ENCODE measurements around the gene UGT1A3.
"Not testable (repeated sequence)": the region's sequence is repeated elsewhere in the genome, so short reads cannot be mapped to it uniquely, and the experiment has no call there.

Gene UGT1A3

DNA sequence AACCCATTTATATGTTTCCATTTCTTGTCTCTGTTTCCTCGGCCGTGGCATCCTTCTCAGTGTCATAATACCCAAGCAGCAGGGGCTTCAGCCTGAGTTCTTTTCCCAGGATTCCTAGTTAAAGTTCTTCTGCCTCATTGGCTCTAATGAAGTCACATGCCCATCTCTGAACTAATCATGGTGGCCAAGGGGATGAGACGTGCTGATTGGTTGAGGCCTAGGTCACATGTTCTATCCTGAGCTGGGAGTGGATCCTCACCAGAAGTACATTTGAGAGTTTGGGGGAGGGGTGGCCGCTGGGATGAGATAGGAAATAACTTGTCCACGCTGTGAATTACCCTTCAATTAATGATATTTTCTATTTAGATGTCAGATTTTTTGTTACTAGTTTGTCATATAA, 19.9 kb upstream of the UGT1A3 start:
- DNase-seq = no peak

DNA sequence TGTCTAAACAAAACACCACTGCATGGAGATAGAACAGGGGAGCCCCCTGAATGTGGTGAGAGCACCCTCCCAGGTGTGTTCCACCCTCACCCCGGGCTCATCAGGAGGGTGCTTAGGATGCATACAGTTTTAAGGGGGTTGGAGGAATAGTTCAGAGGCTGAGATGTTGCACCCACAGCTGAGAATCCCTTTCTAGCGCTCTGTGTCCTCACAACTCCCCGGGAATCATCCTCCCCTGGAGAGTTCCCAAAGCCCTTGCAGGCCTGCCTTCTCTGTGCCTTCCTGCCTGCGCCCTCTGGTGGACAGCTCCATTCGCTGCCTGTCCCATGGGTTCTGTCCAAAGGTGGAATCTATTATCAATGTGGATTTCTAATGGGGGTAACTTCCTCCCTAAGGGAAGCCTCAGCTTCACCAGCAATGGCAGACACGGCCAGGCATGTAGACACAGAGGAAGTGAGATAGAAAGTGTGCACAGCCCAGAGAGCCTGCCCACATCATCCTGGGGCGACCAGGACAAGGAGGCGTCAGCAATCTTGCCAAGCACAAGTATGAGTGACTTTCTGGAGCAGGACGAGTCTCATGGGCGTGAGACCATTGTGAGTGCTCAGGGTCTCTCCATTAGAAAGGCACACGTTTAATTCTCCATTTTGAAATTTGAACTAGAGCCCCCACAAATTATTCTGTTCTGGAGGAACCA, 17.4 kb upstream of the UGT1A3 start:
- peak; percentile 67 for DNase-seq

DNA sequence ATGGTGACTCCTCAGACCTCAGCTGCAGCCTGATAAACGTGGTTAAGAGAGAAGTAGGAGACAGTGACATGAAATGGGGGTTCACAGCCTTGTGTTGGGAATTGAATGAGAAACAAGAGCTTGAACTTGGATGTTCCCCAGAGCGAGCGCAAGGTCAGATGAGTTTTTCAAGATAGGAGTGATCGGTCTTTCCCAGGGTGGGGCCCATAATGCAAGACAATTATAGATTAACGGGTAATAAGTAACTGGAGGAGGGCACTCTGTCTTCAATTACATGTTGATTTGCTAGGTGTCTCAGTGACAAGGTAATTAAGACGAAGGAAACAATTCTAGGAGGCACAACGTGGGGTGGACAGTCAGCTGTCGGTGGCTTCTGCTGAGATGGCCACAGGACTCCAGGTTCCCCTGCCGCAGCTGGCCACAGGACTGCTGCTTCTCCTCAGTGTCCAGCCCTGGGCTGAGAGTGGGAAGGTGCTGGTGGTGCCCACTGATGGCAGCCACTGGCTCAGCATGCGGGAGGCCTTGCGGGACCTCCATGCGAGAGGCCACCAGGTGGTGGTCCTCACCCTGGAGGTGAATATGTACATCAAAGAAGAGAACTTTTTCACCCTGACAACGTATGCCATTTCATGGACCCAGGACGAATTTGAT, 16.1 kb upstream of the UGT1A3 start, which contains the start of gene UGT1A5:
UGT1A5 (plus strand) TSS at position 297 of the 651 bp plus-strand sequence; CDS start at position 382, 85 bp downstream.
- no peak for DNase-seq

DNA sequence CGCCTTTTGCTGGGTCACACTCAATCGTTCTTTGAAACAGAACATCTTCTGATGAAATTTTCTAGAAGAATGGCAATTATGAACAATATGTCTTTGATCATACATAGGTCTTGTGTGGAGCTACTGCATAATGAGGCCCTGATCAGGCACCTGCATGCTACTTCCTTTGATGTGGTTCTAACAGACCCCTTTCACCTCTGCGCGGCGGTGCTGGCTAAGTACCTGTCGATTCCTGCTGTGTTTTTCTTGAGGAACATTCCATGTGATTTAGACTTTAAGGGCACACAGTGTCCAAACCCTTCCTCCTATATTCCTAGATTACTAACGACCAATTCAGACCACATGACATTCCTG, 15.6 kb upstream of the UGT1A3 start:
- DNase-seq = no peak

DNA sequence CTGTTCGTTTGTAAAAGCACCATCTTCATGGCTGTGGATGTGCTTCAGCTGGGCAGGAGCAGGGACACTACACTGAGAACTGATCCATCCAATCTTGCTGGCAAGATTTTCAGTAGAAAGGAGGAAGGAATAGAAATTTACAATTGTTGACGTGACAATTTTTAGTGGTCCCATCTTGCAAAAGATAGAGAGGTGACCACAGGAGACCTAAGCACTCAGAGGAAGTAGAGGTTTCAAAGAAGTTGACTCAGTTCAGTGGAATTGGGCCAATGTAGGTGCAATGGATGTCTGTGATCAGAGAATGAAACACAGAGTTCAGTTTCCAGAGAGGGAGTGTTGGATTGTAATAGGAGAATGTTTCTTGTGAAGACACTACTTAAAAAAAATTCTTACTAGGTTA, 14.7 kb upstream of the UGT1A3 start:
- no peak for DNase-seq

DNA sequence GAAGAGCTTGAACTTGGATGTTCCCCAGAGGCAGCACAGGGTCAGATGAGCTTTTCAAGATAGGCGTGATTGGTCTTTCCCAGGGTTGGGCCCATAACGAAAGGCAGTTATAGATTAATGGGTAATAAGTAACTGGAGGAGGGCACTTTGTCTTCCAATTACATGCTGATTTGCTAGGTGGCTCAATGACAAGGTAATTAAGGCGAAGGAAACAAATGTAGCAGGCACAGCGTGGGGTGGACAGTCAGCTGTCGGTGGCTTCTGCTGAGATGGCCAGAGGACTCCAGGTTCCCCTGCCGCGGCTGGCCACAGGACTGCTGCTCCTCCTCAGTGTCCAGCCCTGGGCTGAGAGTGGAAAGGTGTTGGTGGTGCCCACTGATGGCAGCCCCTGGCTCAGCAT, 10.3 kb upstream of the UGT1A3 start, which contains the start of gene UGT1A4:
UGT1A4 (plus strand) TSS at position 185 of the 400 bp plus-strand sequence; CDS start at position 270, 85 bp downstream.
- DNase-seq = no peak

DNA sequence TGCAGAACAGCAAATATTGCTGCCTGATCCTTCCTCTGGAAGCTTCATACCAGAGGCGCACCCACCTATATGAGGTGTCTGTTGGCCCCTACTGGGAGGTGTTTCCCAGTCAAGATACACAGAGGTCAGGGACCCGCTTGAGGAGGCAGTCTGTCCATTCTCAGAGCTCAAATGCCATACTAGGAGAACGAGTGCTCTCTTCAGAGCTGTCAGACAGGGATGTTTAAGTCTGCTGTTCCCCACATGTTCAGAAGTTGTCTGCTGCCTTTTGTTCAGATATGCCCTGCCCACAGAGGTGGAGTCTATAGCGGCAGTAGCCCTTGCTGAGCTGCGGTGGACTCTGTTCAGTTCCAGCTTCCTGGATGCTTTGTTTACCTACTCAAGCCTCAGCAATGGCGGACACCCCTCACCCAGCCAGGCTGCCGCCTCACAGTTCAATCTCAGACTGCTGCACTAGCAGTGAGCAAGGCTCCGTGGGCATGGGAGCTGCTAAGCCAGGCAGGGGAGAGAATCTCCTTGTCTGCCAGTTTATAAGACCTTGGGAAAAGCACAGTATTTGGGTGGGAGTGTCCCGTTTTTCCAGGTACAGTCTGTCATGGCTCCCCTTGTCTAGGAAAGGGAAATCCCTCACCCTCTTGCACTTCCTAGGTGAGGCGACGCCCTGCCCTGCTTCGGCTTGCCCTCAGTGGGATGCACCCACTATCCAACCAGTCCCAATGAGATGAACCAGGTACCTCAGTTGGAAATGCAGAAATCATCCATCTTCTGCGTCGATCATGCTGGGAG, 8.2 kb downstream of the UGT1A3 start:
- DNase-seq = not testable (repeated sequence)

DNA sequence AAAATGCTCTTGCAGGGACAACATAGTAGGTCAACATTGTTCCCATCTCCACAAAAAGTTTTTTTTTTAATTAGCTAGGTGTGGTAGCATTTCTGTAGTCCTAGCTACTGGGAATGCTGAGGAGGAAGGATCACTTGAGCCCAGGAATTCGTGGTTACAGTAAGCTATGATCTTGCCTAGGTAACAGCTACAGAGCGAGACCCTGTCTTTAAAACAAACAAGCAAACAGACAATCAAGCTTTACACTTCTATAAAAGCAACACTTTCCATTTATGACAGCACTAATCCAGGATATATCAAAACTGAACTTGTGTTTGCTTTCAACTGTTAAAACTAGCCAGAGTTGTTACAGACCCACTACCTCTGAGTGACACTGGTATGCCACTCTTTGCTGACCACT, 12.0 kb downstream of the UGT1A3 start:
- DNase-seq = no peak

DNA sequence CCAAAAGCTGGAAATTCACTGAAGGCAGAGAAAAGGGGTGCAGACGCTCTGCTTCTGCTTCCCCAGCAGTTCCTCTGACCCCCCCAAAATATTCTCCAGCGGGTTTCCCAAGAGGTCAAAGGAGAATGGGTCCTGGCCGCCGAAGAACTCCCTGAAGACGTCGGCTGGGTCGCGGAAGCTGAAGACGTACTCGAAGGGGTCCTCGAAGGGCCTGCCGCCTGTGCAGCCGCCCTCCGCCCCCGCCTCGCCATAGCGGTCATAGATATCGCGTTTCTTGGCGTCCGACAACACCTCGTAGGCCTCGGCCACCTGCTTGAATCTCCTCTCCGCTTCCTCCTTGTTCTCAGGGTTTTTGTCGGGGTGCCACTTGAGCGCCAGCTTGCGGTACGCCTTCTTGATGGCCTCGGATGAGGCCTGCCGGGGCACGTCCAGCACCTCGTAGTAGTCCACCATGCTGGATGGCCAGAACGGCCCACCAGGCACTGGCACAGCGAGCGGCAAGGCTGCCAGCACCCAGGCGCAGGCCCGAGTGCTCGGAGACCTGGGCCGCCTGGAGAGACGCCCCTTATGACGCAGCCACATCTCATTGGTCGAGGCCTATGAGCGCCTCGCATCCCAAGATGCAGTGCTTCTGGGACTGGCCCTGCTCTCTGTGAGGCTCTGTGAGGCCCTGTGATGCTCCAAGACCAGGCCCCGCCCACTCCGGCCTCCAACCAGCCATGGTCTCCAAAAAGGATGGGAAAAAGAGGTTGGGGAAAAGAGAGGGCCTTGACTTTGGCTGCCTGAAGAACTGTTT, 14.8 kb downstream of the UGT1A3 start:
- DNase-seq = no peak

DNA sequence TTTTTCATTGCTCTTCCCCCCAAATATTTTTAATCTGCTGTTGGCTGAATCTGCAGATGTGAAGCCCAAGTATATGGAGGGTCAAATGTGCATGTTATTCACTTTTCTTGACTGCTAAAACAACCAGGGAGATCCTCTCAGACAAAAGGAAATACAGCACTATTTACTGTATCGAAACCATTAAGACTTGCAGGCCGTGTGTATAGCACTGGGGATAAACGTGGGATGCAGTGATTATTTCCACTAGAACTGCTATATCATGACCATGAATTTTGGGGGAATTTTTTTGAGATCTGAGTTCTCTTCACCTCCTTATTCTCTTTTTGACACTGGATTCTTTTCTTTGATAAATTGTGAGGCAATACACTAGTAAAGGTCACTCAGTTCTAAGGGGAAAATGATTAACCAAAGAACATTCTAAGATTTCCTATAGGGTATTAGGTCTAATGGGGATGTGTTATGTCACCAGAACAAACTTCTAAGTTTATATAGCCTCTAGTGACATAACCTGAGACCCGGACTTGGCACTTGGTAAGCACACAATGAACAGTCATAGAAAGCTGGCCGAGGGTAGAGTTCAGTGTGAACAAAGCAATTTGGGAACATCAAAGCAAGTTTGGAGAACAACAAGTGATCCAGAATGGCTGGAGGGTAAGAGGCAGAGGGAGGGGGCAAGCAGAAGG, 16.4 kb downstream of the UGT1A3 start:
- no peak for DNase-seq

DNA sequence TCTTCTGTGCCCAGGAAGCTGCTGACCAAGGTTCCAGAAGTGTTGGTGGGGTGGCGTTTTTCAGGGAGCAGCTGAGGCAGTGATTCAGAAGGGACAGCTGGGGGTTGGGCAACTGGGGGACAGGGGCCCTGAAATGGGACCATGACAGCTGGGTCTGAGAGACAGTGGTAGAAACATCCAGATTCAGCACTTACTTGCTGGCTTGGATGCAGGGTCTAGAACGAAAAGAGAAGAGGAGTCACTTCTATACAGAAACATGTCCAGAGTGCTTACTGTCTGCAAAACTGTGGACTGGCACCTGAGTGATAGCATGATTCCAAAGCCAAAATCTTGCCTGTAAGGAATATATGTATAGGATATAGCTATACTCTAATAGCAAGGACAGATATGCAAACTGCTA, 17.0 kb downstream of the UGT1A3 start:
- not testable (repeated sequence) for DNase-seq

DNA sequence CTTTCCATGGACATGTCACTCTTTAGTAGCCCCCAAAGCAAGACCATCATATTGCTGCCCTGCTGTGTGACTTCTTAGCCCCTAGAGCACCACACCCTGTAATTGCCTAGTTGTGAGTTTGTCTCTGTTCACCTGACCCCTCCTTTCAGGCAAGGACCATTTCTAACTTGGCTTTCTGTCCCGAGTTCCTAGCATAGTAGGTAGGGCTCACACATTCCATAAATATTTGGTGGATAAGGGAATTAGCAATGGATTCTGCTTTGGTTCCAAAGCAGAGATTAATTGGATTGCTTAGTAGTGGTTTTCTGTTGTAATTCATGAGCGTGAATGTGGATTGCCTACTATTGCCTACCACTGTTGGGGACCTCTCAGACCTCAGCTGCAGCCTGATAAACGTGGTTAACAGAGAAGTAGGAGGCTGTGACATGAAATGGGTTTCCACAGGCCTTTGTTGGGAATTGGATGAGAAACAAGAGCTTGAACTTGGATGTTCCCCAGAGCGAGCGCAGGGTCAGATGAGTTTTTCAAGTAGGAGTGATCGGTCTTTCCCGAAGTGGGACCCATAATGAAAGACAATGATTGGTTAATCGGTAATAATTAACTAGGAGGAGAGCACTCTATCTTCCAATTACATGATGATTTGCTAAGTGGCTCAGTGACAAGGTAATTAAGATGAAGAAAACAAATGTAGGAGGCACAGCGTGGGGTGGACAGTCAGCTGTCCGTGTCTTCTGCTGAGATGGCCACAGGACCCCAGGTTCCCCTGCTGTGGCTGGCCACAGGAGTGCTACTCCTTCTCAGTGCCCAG, 17.8 kb downstream of the UGT1A3 start:
- no peak for DNase-seq

DNA sequence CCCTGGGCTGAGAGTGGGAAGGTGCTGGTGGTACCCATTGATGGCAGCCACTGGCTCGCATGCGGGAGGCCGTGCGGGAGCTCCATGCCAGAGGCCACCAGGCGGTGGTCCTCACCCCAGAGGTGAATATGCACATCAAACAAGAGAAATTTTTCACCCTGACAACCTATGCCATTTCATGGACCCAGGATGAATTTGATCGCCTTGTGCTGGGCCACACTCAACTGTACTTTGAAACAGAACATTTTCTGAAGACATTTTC, 18.4 kb downstream of the UGT1A3 start:
- no peak for DNase-seq

DNA sequence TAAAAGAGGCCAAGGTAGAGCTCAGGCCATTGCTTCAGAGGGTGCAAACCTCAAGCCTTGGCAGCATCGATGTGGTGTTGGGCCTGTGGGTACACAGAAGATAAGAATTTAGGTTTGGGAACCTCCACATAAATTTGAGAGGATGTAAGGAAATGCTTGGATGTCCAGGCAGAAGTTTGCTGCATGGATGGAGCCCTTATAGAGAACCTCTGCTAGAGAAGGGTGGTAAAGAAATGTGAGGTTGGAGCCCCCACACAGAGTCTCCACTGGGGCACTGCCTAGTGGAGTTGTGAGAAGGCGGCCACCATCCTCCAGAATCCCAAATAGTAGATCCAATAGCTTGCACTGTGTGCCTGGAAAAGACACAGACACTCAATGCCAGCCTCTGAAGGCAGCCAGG, 21.8 kb downstream of the UGT1A3 start:
- DNase-seq = not testable (repeated sequence)

DNA sequence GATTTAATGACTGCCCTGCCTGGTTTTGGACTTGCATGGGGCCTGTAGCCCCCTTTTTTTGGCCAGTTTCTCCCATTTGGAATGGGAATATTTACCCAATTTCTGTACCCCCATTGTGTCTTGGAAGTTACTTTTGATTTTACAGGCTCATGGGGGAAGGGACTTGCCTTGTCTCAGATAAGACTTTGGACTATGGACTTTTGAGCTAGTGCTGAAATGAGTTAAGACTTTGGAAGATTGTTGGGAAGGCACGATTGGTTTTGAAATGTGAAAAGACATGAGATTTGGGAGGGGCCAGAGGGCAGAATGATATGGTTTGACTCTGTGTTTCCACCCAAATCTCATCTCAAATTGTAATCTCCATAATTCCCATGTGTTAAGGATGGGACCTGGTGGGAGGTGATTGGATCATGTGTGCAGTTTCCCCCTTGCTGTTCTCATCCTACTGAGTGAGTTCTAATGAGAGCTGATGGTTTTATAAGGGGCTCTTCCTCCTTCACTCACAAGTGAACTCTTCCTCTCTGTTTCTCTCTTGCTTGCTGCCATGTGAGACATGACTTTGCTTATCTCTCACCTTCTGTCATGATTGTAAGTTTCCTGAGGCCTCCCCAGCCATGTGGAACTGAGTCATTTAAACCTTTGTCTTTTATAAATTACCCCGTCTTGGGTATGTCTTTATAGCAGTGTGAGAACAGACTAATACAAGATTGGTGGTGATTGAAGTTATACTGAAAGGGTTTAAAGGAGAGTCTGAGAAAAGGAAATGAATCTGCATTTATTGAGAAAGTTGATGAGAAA, 22.6 kb downstream of the UGT1A3 start:
- DNase-seq = not testable (repeated sequence)

DNA sequence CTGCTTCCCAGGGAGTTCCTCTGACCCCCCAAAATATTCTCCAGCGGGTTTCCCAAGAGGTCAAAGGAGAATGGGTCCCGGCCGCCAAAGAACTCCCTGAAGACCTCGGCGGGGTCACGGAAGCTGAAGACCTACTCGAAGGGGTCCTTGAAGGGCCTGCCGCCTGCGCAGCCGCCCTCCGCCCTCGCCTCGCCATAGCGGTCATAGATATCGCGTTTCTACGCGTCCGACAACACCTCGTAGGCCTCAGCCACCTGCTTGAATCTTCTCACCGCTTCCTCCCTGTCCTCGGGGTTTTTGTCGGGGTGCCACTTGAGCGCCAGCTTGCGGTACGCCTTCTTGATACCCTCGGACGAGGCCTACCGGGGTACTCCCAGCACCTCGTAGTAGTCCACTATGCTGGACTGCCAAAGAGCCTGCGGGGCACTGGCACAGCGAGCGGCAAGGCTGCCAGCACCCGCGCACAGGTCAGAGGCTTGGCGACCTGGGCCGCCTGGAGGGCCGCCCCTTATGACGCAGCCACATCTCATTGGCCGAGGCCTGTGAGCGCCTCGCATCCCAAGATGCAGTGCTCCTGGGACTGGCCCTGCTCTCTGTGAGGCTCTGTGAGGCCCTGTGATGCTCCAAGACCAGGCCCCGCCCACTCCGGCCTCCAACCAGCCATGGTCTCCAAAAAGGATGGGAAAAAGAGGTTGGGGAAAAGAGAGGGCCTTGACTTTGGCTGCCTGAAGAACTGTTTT, 26.2 kb downstream of the UGT1A3 start:
- DNase-seq = no peak

DNA sequence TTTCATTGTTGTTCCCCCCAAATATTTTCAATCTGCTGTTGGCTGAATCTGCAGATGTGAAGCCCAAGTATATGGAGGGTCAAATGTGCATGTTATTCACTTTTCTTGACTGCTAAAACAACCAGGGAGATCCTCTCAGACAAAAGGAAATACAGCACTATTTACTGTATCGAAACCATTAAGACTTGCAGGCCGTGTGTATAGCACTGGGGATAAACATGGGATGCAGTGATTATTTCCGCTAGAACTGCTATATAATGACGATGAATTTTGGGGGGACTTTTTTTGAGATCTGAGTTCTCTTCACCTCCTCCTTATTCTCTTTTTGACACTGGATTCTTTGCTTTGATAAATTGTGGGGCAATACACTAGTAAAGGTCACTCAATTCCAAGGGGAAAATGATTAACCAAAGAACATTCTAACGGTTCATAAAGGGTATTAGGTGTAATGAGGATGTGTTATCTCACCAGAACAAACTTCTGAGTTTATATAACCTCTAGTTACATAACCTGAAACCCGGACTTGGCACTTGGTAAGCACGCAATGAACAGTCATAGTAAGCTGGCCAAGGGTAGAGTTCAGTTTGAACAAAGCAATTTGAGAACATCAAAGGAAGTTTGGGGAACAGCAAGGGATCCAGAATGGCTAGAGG, 27.7 kb downstream of the UGT1A3 start:
- no peak for DNase-seq

DNA sequence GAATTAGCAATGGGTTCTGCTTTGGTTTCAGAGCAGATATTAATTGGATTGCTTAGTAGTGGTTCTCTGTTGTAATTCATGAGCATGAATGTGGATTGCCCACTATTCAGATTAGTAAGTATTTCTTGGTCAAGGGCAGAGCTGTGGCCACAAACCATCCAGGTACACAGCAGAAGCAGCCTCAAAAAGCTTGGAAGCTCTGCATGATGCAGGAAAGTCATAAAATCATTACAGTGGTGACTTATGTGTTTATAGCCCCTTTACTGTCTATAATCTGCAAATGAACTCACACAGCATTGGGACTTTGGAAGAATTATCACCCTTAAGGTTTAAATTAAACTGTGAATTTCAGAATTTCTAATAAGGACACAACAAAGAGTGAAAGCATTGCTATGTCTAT, 29.3 kb downstream of the UGT1A3 start:
- no peak for DNase-seq

DNA sequence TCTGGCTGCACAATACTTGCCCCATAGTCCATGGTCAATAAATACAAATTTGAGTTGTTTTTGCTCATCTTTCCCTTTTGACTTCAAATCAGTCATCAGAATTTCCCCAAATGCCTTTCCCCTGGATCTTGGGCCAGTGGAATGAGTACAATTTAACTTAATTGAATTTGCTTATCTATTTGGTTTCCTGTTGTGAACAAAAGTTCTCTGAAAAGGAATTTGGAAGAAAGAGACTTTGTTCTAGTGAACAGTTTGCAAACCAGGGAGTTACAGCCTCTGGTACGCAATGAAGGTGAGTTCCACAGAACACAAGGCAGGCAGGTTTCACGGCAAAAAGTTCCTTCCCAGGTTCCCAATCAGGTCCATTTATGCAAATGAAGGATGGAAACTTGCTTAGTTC, 30.0 kb downstream of the UGT1A3 start:
- no peak for DNase-seq

DNA sequence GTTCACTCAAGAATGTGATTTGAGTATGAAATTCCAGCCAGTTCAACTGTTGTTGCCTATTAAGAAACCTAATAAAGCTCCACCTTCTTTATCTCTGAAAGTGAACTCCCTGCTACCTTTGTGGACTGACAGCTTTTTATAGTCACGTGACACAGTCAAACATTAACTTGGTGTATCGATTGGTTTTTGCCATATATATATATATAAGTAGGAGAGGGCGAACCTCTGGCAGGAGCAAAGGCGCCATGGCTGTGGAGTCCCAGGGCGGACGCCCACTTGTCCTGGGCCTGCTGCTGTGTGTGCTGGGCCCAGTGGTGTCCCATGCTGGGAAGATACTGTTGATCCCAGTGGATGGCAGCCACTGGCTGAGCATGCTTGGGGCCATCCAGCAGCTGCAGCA, 31.2 kb downstream of the UGT1A3 start, which contains the start of gene UGT1A1:
UGT1A1 (plus strand) TSS at position 228 of the 400 bp plus-strand sequence; CDS start at position 246, 18 bp downstream.
- no peak for DNase-seq

Measured in femur (tissue), 1 donor.